Activated T-cell treated with anti-CD3 and anti-CD28 coated beads for 4 hours (primary cell): ENCODE data around the gene KAT7.
A peak's percentile ranks its signal among the peaks of the same experiment; 100 is the strongest.
"Not testable (repeated sequence)": the region's sequence is repeated elsewhere in the genome, so short reads cannot be mapped to it uniquely, and the experiment has no call there.

Source experiments
- DNase-seq: peaks from one replicate; pipeline ENCODE4 v3.0.0-alpha.2; 2020

The KAT7 gene

GRCh38 chr17:49788478-49789242 lies at the start of gene KAT7:
TSS of gene KAT7 (plus strand) at chr17:49788681. CDS start at chr17:49788835, 154 bp downstream.
- peak; percentile 94 for DNase-seq

GRCh38 chr17:49739641-49740271 lies 48.7 kb upstream of the KAT7 start:
- DNase-seq: peak; percentile 81

- DNase-seq: no peak
Observed at GRCh38 chr17:49741009-49741691, 47.3 kb upstream of the KAT7 start.

GRCh38 chr17:49741692-49742076 lies 46.8 kb upstream of the KAT7 start:
- DNase-seq: no peak

- no peak for DNase-seq
Observed at GRCh38 chr17:49742166-49742638, 46.3 kb upstream of the KAT7 start.

GRCh38 chr17:49745175-49746139 lies 43.0 kb upstream of the KAT7 start:
- no peak for DNase-seq

GRCh38 chr17:49746791-49747490 lies 41.5 kb upstream of the KAT7 start:
- no peak for DNase-seq

GRCh38 chr17:49747632-49748031 lies 40.8 kb upstream of the KAT7 start:
- no peak for DNase-seq

- DNase-seq: no peak
Observed at GRCh38 chr17:49748223-49748622, 40.3 kb upstream of the KAT7 start.

GRCh38 chr17:49748791-49749190 lies 39.7 kb upstream of the KAT7 start:
- DNase-seq: peak; percentile 9

GRCh38 chr17:49749730-49750129 lies 38.8 kb upstream of the KAT7 start:
- DNase-seq: no peak

- no peak for DNase-seq
Observed at GRCh38 chr17:49752508-49752907, 36.0 kb upstream of the KAT7 start.

GRCh38 chr17:49753959-49754391 lies 34.5 kb upstream of the KAT7 start:
- DNase-seq: no peak

GRCh38 chr17:49755663-49756283 lies 32.7 kb upstream of the KAT7 start:
- DNase-seq: no peak

- DNase-seq: no peak
Observed at GRCh38 chr17:49756323-49757150, 31.9 kb upstream of the KAT7 start.

- no peak for DNase-seq
Observed at GRCh38 chr17:49757151-49757777, 31.2 kb upstream of the KAT7 start.

GRCh38 chr17:49758464-49759010 lies 29.9 kb upstream of the KAT7 start:
- not testable (repeated sequence) for DNase-seq

GRCh38 chr17:49759203-49759602 lies 29.3 kb upstream of the KAT7 start:
- DNase-seq: no peak

- DNase-seq: no peak
Observed at GRCh38 chr17:49760296-49760695, 28.2 kb upstream of the KAT7 start.
